ENCODE measurements around the gene TRPM2. TPM values are rescaled to one million over a fixed set of nuclear protein-coding genes. Genes with fewer than 3 reads are reported as not detected.

The TRPM2 gene
- total and polyA plus RNA-seq, 2 of the 13 experiments (the other 11 are each of a cell fraction or from before 2014, with no cell fraction given): 0.07 to 0.20 TPM

DNA sequence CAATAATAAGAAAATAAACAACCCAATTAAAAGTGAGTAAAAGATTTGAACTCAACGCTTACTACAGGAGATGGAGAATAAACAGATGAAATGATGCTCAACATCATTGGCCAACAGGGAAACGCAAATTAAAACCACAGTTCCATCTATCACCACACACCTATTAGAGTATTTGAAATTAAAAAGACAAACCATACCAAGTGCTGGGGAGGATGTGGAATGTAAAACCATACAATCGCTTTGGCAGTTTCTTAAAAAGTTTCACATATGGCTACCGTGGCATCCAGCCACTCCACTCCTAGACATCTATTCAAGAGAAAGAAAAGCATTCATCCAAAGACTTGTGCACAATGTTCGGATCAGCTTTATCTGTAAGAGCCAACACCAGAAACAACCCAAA, 100.6 kb downstream of the TRPM2 start:
- no peaks in the 10 kb centered on the region; a peak in 1 of 5 replicates for H3K36me3 ChIP-seq (replicated peaks in 1 of 2; ENCODE audit: control insufficient read depth in 1 of 2, insufficient read depth in 2 of 2, low read length in 2 of 2)
- H3K27ac ChIP-seq (ENCODE audit: extremely low read length, insufficient read depth, low read length): no peak overlapping the region
- no peak overlapping the region for H3K9ac ChIP-seq (ENCODE audit: insufficient read depth, low read depth, low read length)
- H3K4me3 ChIP-seq (replicated peaks in 1 of 3; ENCODE audit: insufficient read depth in 1 of 3, low read depth in 2 of 3, low read length in 3 of 3): no peak overlapping the region
- ChIA-PET POLR2A (no interaction called here), CTCF (ENCODE audit: low intra/inter-chr PET ratio, low total read pairs) (no interaction called here)
- H3K4me2 ChIP-seq (ENCODE audit: low read depth, low read length): 0 out of 2 replicates have a peak overlapping the region, but pooled peaks have one; percentile 81
- H3K79me2 ChIP-seq (ENCODE audit: insufficient read depth, low read length): peaks cover 15% of the 10 kb centered on the region
- no peak overlapping the region for H2AFZ ChIP-seq (ENCODE audit: low read length)
- 73% methylated on average over 5 of the region's 5 CpGs for WGBS (ENCODE audit: low lambda C conversion rate)
- no TSS peak for BruUV-seq (replicated peaks)
- H3K27me3 ChIP-seq (ENCODE audit: control insufficient read depth in 1 of 2, insufficient read depth in 2 of 2, low read length in 2 of 2): no peaks in the 10 kb centered on the region; a peak in 2 of 5 replicates
- no peaks in the 10 kb centered on the region for H3K9me3 ChIP-seq (ENCODE audit: low read length)
- no peak for DNase-seq (ENCODE audit: low spot score)
- no peak for FAIRE-seq
- in situ Hi-C loops (cut with HindIII; ENCODE audit: extremely low pct_ligation_motif_present, low pct_unique_long_range_greater_than_20kb) (no loop called here), intact Hi-C loops (cut with micrococcal nuclease; ENCODE audit: unreplicated experiment) (no loop called here)
- H3K4me1 ChIP-seq (ENCODE audit: insufficient read depth, low read length): peaks cover 51% of the 10 kb centered on the region
- no peak for TF ChIP-seq KLF15 (CRISPR knock-in tag; IDR thresholded peaks at IDR 0.05; ENCODE audit: borderline replicate concordance)
- TF ChIP-seq ZNF124 (CRISPR knock-in tag; IDR thresholded peaks at IDR 0.05): no peak
- no peak for TF ChIP-seq SP2 (CRISPR knock-in tag; IDR thresholded peaks at IDR 0.05)
- TF ChIP-seq ZFP62 (CRISPR knock-in tag; IDR thresholded peaks at IDR 0.05): no peak
- no peak for TF ChIP-seq RFX3 (CRISPR knock-in tag; IDR thresholded peaks at IDR 0.05)
- TF ChIP-seq, protein P1, sequence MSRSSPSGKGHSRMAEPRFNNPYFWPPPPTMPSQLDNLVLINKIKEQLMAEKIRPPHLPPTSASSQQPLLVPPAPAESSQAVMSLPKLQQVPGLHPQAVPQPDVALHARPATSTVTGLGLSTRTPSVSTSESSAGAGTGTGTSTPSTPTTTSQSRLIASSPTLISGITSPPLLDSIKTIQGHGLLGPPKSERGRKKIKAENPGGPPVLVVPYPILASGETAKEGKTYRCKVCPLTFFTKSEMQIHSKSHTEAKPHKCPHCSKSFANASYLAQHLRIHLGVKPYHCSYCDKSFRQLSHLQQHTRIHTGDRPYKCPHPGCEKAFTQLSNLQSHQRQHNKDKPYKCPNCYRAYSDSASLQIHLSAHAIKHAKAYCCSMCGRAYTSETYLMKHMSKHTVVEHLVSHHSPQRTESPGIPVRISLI (CRISPR knock-in tag; IDR thresholded peaks at IDR 0.05; ENCODE audit: borderline replicate concordance): no peak
- TF ChIP-seq FOXP1 (IDR thresholded peaks at IDR 0.05): no peak
- TF ChIP-seq FOXP1 (CRISPR knock-in tag; IDR thresholded peaks at IDR 0.05): no peak
- no peak for TF ChIP-seq ZNF670 (CRISPR knock-in tag; IDR thresholded peaks at IDR 0.05; ENCODE audit: borderline replicate concordance)
- no peak for TF ChIP-seq ZNF746 (CRISPR knock-in tag; IDR thresholded peaks at IDR 0.05)
- no peaks in the 10 kb centered on the region for H4K20me1 ChIP-seq (ENCODE audit: insufficient read depth, low read length)
- no peak for ATAC-seq

Data from HepG2 (cell line).